ENCODE measurements around the gene UGT3A2. TPM values are rescaled to one million over a fixed set of nuclear protein-coding genes. Genes with fewer than 3 reads are reported as not detected.

The UGT3A2 gene
- total RNA-seq, 1 donor from 2014 or later: not detected

- peaks cover 56% of the 10 kb centered on the region for H3K27me3 Mint-ChIP-seq (ENCODE audit: low read depth)
- H3K9me3 Mint-ChIP-seq: no peaks in the 10 kb centered on the region
- DNase-seq (ENCODE audit: low spot score): no peak
- peaks cover 6% of the 10 kb centered on the region for H3K4me1 Mint-ChIP-seq (ENCODE audit: low read depth)
- no peaks in the 10 kb centered on the region for H3K36me3 Mint-ChIP-seq (ENCODE audit: low read depth)
- no peak overlapping the region for H3K27ac Mint-ChIP-seq
- intact Hi-C loops (cut with micrococcal nuclease): no loop called here
- H3K4me3 Mint-ChIP-seq (ENCODE audit: low read depth): no peak overlapping the region
These were observed 2.1 kb upstream of the UGT3A2 start for GRCh38 chr5:36068751-36069281.

- Mint-ChIP-seq H3K4me1 (ENCODE audit: low read depth) (peaks cover under 1% of the 10 kb centered on the region), H3K27me3 (ENCODE audit: low read depth) (peaks cover 51% of the 10 kb centered on the region), H3K27ac (no peak overlapping the region), H3K9me3 (no peaks in the 10 kb centered on the region), H3K36me3 (ENCODE audit: low read depth) (no peaks in the 10 kb centered on the region), H3K4me3 (ENCODE audit: low read depth) (no peak overlapping the region)
- DNase-seq (ENCODE audit: low spot score): no peak
- intact Hi-C loops (cut with micrococcal nuclease): no loop called here
These were observed 612 bp downstream of the UGT3A2 start for GRCh38 chr5:36066001-36066539.

- intact Hi-C loops (cut with micrococcal nuclease): no loop called here
- Mint-ChIP-seq H3K36me3 (ENCODE audit: low read depth) (no peaks in the 10 kb centered on the region), H3K9me3 (no peaks in the 10 kb centered on the region), H3K4me1 (ENCODE audit: low read depth) (no peaks in the 10 kb centered on the region), H3K27me3 (ENCODE audit: low read depth) (peaks cover 24% of the 10 kb centered on the region), H3K27ac (no peak overlapping the region), H3K4me3 (ENCODE audit: low read depth) (no peak overlapping the region)
- no peak for DNase-seq (ENCODE audit: low spot score)
These were observed 6.2 kb downstream of the UGT3A2 start for GRCh38 chr5:36060420-36060887.

DNA sequence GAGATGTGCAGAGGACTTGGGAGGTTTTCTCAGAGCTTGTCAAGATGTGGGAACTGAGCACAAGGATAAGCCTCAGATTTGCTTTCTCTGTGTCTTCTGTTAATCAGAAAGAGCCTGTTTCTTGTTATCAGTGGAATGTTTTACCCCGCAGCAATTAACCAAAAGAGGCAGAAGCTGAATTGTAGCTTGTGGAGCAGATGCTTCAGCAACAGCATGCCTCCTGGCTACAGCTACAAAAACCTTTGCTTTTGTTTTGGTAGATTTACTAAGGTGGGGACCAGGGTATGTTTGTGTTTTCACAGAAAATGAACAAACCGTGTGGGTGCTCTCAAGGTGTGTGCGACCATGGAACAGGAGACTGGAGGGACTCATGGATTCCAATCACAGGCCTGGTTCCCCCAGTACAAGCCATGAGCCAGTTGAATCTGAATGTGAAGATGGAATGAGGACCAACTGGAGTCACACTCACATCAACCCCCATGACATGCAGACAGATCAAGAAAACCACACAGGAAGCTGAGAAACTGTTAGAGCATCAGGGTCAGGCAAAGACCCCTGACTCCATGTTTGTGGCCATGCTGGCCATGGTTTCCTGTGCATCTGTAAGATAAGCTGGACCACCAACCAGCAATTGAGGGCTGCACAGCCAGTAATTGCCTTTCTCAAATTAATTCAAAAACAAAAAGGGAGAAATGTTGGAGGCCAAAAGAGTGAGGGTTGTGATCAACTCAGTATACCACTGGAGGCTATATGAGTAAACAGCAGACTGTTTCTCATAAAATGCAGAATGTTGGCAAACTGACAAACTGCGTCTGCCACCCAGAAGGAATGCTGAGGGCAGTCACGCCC, 6.9 kb downstream of the UGT3A2 start:
- no peaks in the 10 kb centered on the region for H3K36me3 Mint-ChIP-seq (ENCODE audit: low read depth)
- intact Hi-C loops (cut with micrococcal nuclease): no loop called here
- H3K4me3 Mint-ChIP-seq (ENCODE audit: low read depth): no peak overlapping the region
- DNase-seq (ENCODE audit: low spot score): no peak
- H3K27ac Mint-ChIP-seq: no peak overlapping the region
- H3K4me1 Mint-ChIP-seq (ENCODE audit: low read depth): no peaks in the 10 kb centered on the region
- H3K9me3 Mint-ChIP-seq: no peaks in the 10 kb centered on the region
- peaks cover 18% of the 10 kb centered on the region for H3K27me3 Mint-ChIP-seq (ENCODE audit: low read depth)

- no peaks in the 10 kb centered on the region for H3K9me3 Mint-ChIP-seq
- DNase-seq (ENCODE audit: low spot score): no peak
- H3K27me3 Mint-ChIP-seq (ENCODE audit: low read depth): peaks cover 14% of the 10 kb centered on the region
- intact Hi-C loops (cut with micrococcal nuclease): no loop called here
- H3K4me3 Mint-ChIP-seq (ENCODE audit: low read depth): no peak overlapping the region
- H3K36me3 Mint-ChIP-seq (ENCODE audit: low read depth): no peaks in the 10 kb centered on the region
- no peaks in the 10 kb centered on the region for H3K4me1 Mint-ChIP-seq (ENCODE audit: low read depth)
- H3K27ac Mint-ChIP-seq: no peak overlapping the region
These were observed 7.9 kb downstream of the UGT3A2 start for GRCh38 chr5:36058776-36059175.

DNA sequence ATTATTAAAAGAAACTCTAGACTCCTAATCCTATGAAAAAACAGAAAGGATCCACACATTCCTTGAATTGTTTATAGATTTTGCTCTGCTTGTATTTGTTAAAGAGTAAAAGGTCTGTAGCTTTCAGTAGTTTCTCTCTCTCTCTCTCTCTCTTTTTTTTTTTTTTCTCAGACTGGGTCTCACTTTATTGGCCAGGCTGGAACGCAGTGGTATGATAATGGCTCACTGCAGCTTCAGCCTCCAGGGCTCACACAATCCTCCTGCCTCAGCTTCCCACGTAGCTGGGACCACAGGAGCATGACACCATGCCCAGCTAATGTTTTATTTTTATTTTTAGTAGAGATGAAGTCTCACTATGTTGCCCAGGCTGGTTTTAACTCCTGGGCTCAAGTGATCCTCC, 9.3 kb downstream of the UGT3A2 start:
- Mint-ChIP-seq H3K4me1 (ENCODE audit: low read depth) (no peaks in the 10 kb centered on the region), H3K27me3 (ENCODE audit: low read depth) (peaks cover 23% of the 10 kb centered on the region), H3K27ac (no peak overlapping the region), H3K9me3 (no peaks in the 10 kb centered on the region), H3K36me3 (ENCODE audit: low read depth) (no peaks in the 10 kb centered on the region), H3K4me3 (ENCODE audit: low read depth) (no peak overlapping the region)
- no peak for DNase-seq (ENCODE audit: low spot score)
- intact Hi-C loops (cut with micrococcal nuclease): no loop called here

GRCh38 chr5:36056422-36056821, 10.3 kb downstream of the UGT3A2 start:
- no peaks in the 10 kb centered on the region for H3K36me3 Mint-ChIP-seq (ENCODE audit: low read depth)
- intact Hi-C loops (cut with micrococcal nuclease): no loop called here
- H3K4me1 Mint-ChIP-seq (ENCODE audit: low read depth): no peaks in the 10 kb centered on the region
- DNase-seq (ENCODE audit: low spot score): no peak
- H3K9me3 Mint-ChIP-seq: no peaks in the 10 kb centered on the region
- peaks cover 25% of the 10 kb centered on the region for H3K27me3 Mint-ChIP-seq (ENCODE audit: low read depth)
- H3K4me3 Mint-ChIP-seq (ENCODE audit: low read depth): no peak overlapping the region
- no peak overlapping the region for H3K27ac Mint-ChIP-seq

GRCh38 chr5:36055984-36056383, 10.7 kb downstream of the UGT3A2 start:
- H3K36me3 Mint-ChIP-seq (ENCODE audit: low read depth): no peaks in the 10 kb centered on the region
- no peak overlapping the region for H3K4me3 Mint-ChIP-seq (ENCODE audit: low read depth)
- no peak overlapping the region for H3K27ac Mint-ChIP-seq
- no peaks in the 10 kb centered on the region for H3K9me3 Mint-ChIP-seq
- intact Hi-C loops (cut with micrococcal nuclease): no loop called here
- no peak for DNase-seq (ENCODE audit: low spot score)
- H3K27me3 Mint-ChIP-seq (ENCODE audit: low read depth): peaks cover 25% of the 10 kb centered on the region
- no peaks in the 10 kb centered on the region for H3K4me1 Mint-ChIP-seq (ENCODE audit: low read depth)

GRCh38 chr5:36054647-36055046, 12.0 kb downstream of the UGT3A2 start:
- Mint-ChIP-seq H3K4me1 (ENCODE audit: low read depth) (no peaks in the 10 kb centered on the region), H3K9me3 (no peaks in the 10 kb centered on the region), H3K36me3 (ENCODE audit: low read depth) (no peaks in the 10 kb centered on the region), H3K4me3 (ENCODE audit: low read depth) (no peak overlapping the region), H3K27me3 (ENCODE audit: low read depth) (peaks cover 23% of the 10 kb centered on the region), H3K27ac (no peak overlapping the region)
- no peak for DNase-seq (ENCODE audit: low spot score)
- intact Hi-C loops (cut with micrococcal nuclease): no loop called here

- no peak overlapping the region for H3K27ac Mint-ChIP-seq
- no peaks in the 10 kb centered on the region for H3K9me3 Mint-ChIP-seq
- intact Hi-C loops (cut with micrococcal nuclease): no loop called here
- H3K4me3 Mint-ChIP-seq (ENCODE audit: low read depth): no peak overlapping the region
- no peaks in the 10 kb centered on the region for H3K36me3 Mint-ChIP-seq (ENCODE audit: low read depth)
- peaks cover 19% of the 10 kb centered on the region for H3K27me3 Mint-ChIP-seq (ENCODE audit: low read depth)
- H3K4me1 Mint-ChIP-seq (ENCODE audit: low read depth): no peaks in the 10 kb centered on the region
- DNase-seq (ENCODE audit: low spot score): no peak
These were observed 14.1 kb downstream of the UGT3A2 start for GRCh38 chr5:36052538-36052937.

DNA sequence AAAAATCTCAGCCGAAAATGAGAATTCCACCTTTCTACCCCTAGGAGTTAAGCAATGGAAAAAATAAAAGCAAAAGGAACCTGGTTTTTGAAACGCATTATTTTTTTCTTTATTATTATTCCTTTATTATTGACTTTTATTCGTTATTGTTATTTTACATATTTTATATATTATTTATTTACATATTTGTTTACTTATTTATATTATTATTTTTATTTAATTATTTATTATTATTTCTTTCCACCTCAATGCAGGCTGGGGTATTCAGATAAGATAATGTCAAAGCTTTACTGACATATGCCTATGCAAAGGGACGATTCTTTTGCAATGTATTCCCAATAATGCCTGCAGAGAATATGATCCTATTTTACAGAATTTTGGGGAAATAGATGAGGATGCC, 16.7 kb downstream of the UGT3A2 start:
- no peak for DNase-seq (ENCODE audit: low spot score)
- Mint-ChIP-seq H3K36me3 (ENCODE audit: low read depth) (no peaks in the 10 kb centered on the region), H3K27ac (no peak overlapping the region), H3K9me3 (no peaks in the 10 kb centered on the region), H3K4me3 (ENCODE audit: low read depth) (no peak overlapping the region), H3K27me3 (ENCODE audit: low read depth) (peaks cover 15% of the 10 kb centered on the region), H3K4me1 (ENCODE audit: low read depth) (no peaks in the 10 kb centered on the region)
- intact Hi-C loops (cut with micrococcal nuclease): no loop called here

DNA sequence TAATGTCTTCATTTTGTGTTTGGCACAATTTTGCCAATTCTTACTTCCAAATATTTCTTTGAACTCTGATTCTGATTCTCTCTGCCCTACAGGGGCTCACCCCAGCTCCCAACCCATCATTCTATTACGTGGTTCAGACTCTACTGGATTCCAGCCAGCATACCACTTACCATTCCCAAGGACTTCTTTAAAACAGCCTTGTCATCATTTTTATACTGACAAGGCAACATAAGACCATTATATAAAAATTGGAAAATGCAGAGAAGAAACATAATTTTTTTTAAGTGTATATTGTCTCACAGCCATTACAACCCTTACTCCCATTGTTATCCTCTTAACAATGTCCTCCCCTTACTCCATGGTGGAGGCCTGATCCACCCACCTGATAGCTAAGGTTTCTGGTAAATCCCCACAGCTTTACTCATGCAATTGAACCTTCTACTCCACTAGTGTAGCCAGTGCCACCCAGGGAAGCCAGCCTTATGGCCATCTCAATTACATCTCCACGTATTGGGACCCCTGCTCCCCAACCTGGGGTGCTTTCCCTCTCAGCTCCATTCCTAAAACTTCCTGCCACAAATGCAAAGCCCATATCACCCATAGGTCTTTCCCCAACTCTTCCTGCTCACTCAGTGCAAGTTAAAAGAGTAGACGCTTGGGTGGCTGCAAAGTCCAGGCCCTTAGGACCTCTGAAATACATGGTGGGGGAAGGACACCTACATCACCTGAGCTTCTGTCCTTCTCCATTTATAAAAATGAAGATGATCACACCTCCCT, 19.1 kb downstream of the UGT3A2 start:
- Mint-ChIP-seq H3K36me3 (ENCODE audit: low read depth) (no peaks in the 10 kb centered on the region), H3K9me3 (no peaks in the 10 kb centered on the region), H3K4me3 (ENCODE audit: low read depth) (no peak overlapping the region), H3K4me1 (ENCODE audit: low read depth) (no peaks in the 10 kb centered on the region), H3K27ac (no peak overlapping the region), H3K27me3 (ENCODE audit: low read depth) (peaks cover 13% of the 10 kb centered on the region)
- intact Hi-C loops (cut with micrococcal nuclease): no loop called here
- no peak for DNase-seq (ENCODE audit: low spot score)

DNA sequence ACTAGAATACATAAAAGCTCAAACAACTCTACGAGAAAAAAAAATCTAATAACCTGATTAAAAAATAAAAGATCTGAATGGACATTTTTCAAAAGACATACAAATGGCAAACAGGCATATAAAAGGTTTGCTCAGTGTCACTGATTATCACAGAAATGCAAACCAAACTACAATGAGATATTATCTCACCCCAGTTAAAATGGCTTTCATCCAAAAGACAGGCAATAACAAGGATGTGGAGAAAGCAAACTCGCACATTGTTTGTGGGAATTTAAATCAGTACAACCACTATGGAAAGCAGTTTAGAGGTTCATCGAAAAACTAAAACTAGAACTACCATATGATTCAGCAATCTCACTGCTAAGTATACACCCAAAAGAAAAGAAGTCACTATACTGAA, 20.8 kb downstream of the UGT3A2 start:
- Mint-ChIP-seq H3K27me3 (ENCODE audit: low read depth) (peaks cover 13% of the 10 kb centered on the region), H3K4me3 (ENCODE audit: low read depth) (no peak overlapping the region), H3K27ac (no peak overlapping the region), H3K9me3 (no peaks in the 10 kb centered on the region), H3K36me3 (ENCODE audit: low read depth) (no peaks in the 10 kb centered on the region), H3K4me1 (ENCODE audit: low read depth) (no peaks in the 10 kb centered on the region)
- intact Hi-C loops (cut with micrococcal nuclease): no loop called here
- DNase-seq (ENCODE audit: low spot score): no peak

Measured in activated T-helper 2 cell treated with anti-CD3 and anti-CD28 coated beads, Interferon-gamma antibody, Interleukin-2, Interleukin-4, amounts not matched to agents 10 μg/mL and 5 μg/mL and 100 μg/mL, durations not matched to agents 14 hours and 24 hours and 36 hours (primary cell).